Endothelial cell of umbilical vein (primary cell): Measurements from ENCODE around the gene TOP2A. TPM values are rescaled to one million over a fixed set of nuclear protein-coding genes. Genes with fewer than 3 reads are reported as not detected.

Experiments
- BruUV-seq: library from RNA; stranded (reverse); fragments of 400-500 nt; replicated peaks from 2 replicates; lab custom pipeline; 2021; lab: Mats Ljungman, UMichigan
- CTCF ChIA-PET: fragments of 300-600, 350-600 bp; sonication (Branson Sonifier 250); formaldehyde crosslinking; loops from one replicate; lab custom pipeline; 2021; ENCODE audit warnings: antibody characterized with exemption, inconsistent platforms; lab: Charles Lee
- POLR2A ChIA-PET: fragments of 300-600, 350-600 bp; sonication (Branson Sonifier 250); formaldehyde crosslinking; loops from one replicate; lab custom pipeline; 2021; ENCODE audit warnings: antibody characterized with exemption, inconsistent platforms; lab: Charles Lee
- DNase-seq: peaks from one replicate; pipeline ENCODE4 v3.0.0-alpha.2; 2011; ENCODE audit warnings: low read depth, low spot score
- FAIRE-seq: peaks from 2 replicates; lab custom pipeline; 2011; peaks lifted over from hg19 to GRCh38; lab: Jason Lieb, UNC
- H2AFZ ChIP-seq: 2 replicates; pipeline ENCODE4 v1.6.0; 2012; ENCODE audit warnings: low read depth, low read length, control low read depth, inconsistent platforms
- H3K27ac ChIP-seq: 2 replicates; pipeline ENCODE4 v1.5.1; 2011; ENCODE audit warnings: low read depth, mild to moderate bottlenecking, control low read depth, low read length, moderate library complexity; ENCODE audit not compliant: insufficient read depth
- H3K27me3 ChIP-seq, 2 experiments: 2 replicates each; pipeline versions ENCODE4 v1.6.0 to v1.6.1; 2011; ENCODE audit warnings: low read length in 2 of 2, mixed read lengths in 1 of 2; ENCODE audit not compliant: control insufficient read depth in 2 of 2, insufficient read depth in 2 of 2
- H3K36me3 ChIP-seq, 2 experiments: 2 replicates in 1 of 2; 3 replicates in 1 of 2; pipeline ENCODE4 v1.5.1; 2011; ENCODE audit warnings: low read length in 2 of 2, mild to moderate bottlenecking in 1 of 2, moderate library complexity in 1 of 2; ENCODE audit not compliant: control insufficient read depth in 2 of 2, insufficient read depth in 2 of 2; ENCODE audit errors: extremely low read depth in 1 of 2
- H3K4me1 ChIP-seq: 3 replicates; pipeline ENCODE4 v1.5.1; 2011; ENCODE audit warnings: mild to moderate bottlenecking, low read length; ENCODE audit not compliant: control insufficient read depth, insufficient read depth; ENCODE audit errors: extremely low read depth
- H3K4me2 ChIP-seq: 2 replicates; pipeline ENCODE4 v1.6.1; 2011; ENCODE audit warnings: low read length, control low read depth, mixed read lengths; ENCODE audit not compliant: insufficient read depth
- H3K4me3 ChIP-seq, 3 experiments: fragments of 200-600 bp in 1 of 3; sonication (generic), shearing (Covaris generic) in 1 of 3; replicated peaks in 1 of 3; 2 replicates each; pipeline ENCODE4 v1.5.1; 2011 to 2016; ENCODE audit warnings: control low read depth in 3 of 3, low read length in 3 of 3, mild to moderate bottlenecking in 2 of 3, inconsistent platforms in 1 of 3, low read depth in 1 of 3, moderate library complexity in 1 of 3; ENCODE audit not compliant: insufficient read depth in 1 of 3
- H3K79me2 ChIP-seq: 2 replicates; pipeline ENCODE4 v1.6.0; 2012; ENCODE audit warnings: low read length, inconsistent platforms; ENCODE audit not compliant: control insufficient read depth, insufficient read depth
- H3K9ac ChIP-seq: replicated peaks from 2 replicates; pipeline ENCODE3; 2011; ENCODE audit warnings: low read length, control low read depth; ENCODE audit not compliant: insufficient read depth; ENCODE audit errors: extremely low read depth
- H3K9me1 ChIP-seq: replicated peaks from 3 replicates; pipeline ENCODE4 v1.6.0; 2011; ENCODE audit warnings: mild to moderate bottlenecking, low read length; ENCODE audit not compliant: control insufficient read depth, insufficient read depth; ENCODE audit errors: extremely low read depth
- H3K9me3 ChIP-seq: replicated peaks from 2 replicates; pipeline ENCODE4 v1.5.1; 2012; ENCODE audit warnings: low read length, inconsistent platforms; ENCODE audit not compliant: control insufficient read depth, insufficient read depth
- H4K20me1 ChIP-seq: replicated peaks from 2 replicates; pipeline ENCODE3; 2011; ENCODE audit warnings: mild to moderate bottlenecking, low read length; ENCODE audit not compliant: control insufficient read depth, insufficient read depth; ENCODE audit errors: extremely low read depth
- EZH2 ChIP-seq: IDR thresholded peaks from 2 replicates; pipeline ENCODE4 v1.6.1; 2012; ENCODE audit warnings: borderline replicate concordance, low read depth, mild to moderate bottlenecking, moderate library complexity, low read length, inconsistent platforms; ENCODE audit not compliant: severe bottlenecking
- FOS ChIP-seq: IDR thresholded peaks from 2 replicates; pipeline ENCODE4 v1.6.1; 2011; ENCODE audit warnings: mild to moderate bottlenecking, low read length, moderate library complexity, borderline replicate concordance; ENCODE audit not compliant: insufficient read depth
- GATA2 ChIP-seq: IDR thresholded peaks from 2 replicates; pipeline ENCODE4 v1.7.0; 2011; ENCODE audit warnings: low read depth, mild to moderate bottlenecking, moderate library complexity, mixed read lengths, low read length; ENCODE audit not compliant: insufficient read length, insufficient read depth
- JUN ChIP-seq: IDR thresholded peaks from 2 replicates; pipeline ENCODE4 v1.6.1; 2011; ENCODE audit warnings: borderline replicate concordance, low read depth; ENCODE audit not compliant: insufficient read length, insufficient read depth
- MYC ChIP-seq: IDR thresholded peaks from one replicate; pipeline ENCODE4 v1.6.1; 2011; ENCODE audit warnings: mild to moderate bottlenecking, low read depth, low read length
- POLR2A ChIP-seq: IDR thresholded peaks from 2 replicates; pipeline ENCODE4 v1.6.1; 2012; ENCODE audit warnings: low read depth, mild to moderate bottlenecking, control low read depth, low read length
- POLR2AphosphoS5 ChIP-seq: IDR thresholded peaks from 2 replicates; pipeline ENCODE4 v1.6.1; 2012; ENCODE audit warnings: low read depth, mild to moderate bottlenecking, control low read depth, low read length, moderate library complexity; ENCODE audit not compliant: insufficient read depth
- dilution Hi-C: fragments of 300-500 bp; cut with MboI; formaldehyde crosslinking; loops from one replicate; pipeline ENCODE4 v1.15.0; 2019; ENCODE audit warnings: low sequenced_read_pairs; ENCODE audit not compliant: extremely low pct_ligation_motif_present
- intact Hi-C: fragments of 100-400 bp; cut with micrococcal nuclease; formaldehyde crosslinking; loops from one replicate; pipeline ENCODE4 v1.10.0; 2022
- polyA plus RNA-seq, 4 experiments: library from polyadenylated mRNA; depleted of rRNA in 3 of 4; stranded (reverse) in 3 of 4; unstranded in 1 of 4; fragments of >200 nt; gene quantifications; 2 replicates each; pipeline versions ENCODE4 v1.2.1 to v1.2.3, GENCODE V29; 2011 to 2012; ENCODE audit warnings: missing spikeins in 1 of 4
- total RNA-seq: library from RNA; stranded (reverse); gene quantifications from 2 replicates; pipeline ENCODE4 v1.2.3, GENCODE V29; 2021
- TF ChIP-seq, protein P1 (sequence below): IDR thresholded peaks from 2 replicates; pipeline ENCODE4 v1.6.1; 2011; ENCODE audit not compliant: insufficient read depth, insufficient read length
- TF ChIP-seq, protein P2 (sequence below), 2 donors: IDR thresholded peaks; 1 replicate in 1 of 2; 2 replicates in 1 of 2; pipeline ENCODE4 v1.5.1; 2011; ENCODE audit warnings: low read length in 2 of 2, mild to moderate bottlenecking in 2 of 2, moderate library complexity in 2 of 2, control low read depth in 1 of 2, inconsistent platforms in 1 of 2, low read depth in 1 of 2; ENCODE audit not compliant: insufficient read depth in 1 of 2; ENCODE audit errors: extremely low read depth in 1 of 2

Gene TOP2A
- total and polyA plus RNA-seq, 2 donors (not counting 3 experiments of a cell fraction or from before 2014, with no cell fraction given), result 31.3 to 160 TPM

DNA sequence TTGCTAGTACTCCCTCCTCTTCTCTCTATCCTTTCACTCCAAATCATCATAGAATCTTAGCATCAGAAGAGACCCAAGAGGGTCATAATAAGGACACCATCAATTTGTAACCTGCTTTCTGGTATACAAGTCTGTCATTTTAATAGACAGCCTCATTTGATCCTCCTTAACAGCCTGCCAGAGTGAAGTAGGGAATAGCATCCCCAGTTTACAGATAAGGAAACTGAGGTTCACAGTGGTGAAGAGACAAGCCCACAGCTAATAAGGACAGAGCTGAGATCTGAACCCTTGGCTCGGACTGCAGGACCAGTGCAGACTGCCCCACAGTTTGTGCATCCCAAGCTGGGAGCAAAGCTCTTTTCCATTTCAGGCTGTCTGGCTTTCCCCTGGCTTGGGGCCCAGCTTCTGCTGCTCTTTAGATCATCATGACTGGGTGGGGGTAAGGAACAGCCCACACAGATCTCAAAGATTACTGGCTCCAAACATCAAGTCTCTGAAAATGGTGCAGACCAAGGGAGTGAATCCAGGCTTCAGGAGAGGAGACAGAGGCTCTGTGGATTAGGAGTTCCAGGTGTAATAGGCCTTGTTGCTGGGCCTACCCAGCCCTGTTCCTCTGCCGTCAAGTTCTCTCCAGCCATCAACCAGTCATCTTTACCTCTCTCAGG, 15.3 kb upstream of the TOP2A start:
- intact Hi-C loops, result no loop called here
- DNase-seq (no peak), FAIRE-seq (peak; percentile 37)
- no TSS peak for BruUV-seq
- no peak overlapping the region for H3K4me3 ChIP-seq
- TF ChIP-seq POLR2AphosphoS5 (no peak), FOS (no peak), EZH2 (no peak), GATA2 (no peak), MYC (no peak), JUN (no peak), POLR2A (no peak)
- TF ChIP-seq, protein P1, sequence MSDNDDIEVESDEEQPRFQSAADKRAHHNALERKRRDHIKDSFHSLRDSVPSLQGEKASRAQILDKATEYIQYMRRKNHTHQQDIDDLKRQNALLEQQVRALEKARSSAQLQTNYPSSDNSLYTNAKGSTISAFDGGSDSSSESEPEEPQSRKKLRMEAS, result no peak
- TF ChIP-seq, protein P2, sequence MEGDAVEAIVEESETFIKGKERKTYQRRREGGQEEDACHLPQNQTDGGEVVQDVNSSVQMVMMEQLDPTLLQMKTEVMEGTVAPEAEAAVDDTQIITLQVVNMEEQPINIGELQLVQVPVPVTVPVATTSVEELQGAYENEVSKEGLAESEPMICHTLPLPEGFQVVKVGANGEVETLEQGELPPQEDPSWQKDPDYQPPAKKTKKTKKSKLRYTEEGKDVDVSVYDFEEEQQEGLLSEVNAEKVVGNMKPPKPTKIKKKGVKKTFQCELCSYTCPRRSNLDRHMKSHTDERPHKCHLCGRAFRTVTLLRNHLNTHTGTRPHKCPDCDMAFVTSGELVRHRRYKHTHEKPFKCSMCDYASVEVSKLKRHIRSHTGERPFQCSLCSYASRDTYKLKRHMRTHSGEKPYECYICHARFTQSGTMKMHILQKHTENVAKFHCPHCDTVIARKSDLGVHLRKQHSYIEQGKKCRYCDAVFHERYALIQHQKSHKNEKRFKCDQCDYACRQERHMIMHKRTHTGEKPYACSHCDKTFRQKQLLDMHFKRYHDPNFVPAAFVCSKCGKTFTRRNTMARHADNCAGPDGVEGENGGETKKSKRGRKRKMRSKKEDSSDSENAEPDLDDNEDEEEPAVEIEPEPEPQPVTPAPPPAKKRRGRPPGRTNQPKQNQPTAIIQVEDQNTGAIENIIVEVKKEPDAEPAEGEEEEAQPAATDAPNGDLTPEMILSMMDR (IDR thresholded peaks at IDR 0.05; ENCODE audit: extremely low read depth in 1 of 2, insufficient read depth in 1 of 2, low read depth in 1 of 2, low read length in 2 of 2), result no peak
- H3K9me1 ChIP-seq, result no peaks in the 10 kb centered on the region
- H3K4me2 ChIP-seq, result no peak overlapping the region
- no peaks in the 10 kb centered on the region for H4K20me1 ChIP-seq
- ChIA-PET CTCF (interaction anchor here (0.6 to 3.1 kb wide), 4 partner anchors 11 to 127 kb away, joined by 3 to 13 read pairs (median 6); partner anchors contain the start of gene TOP2A), POLR2A (no interaction called here)
- H3K9me3 ChIP-seq, result no peaks in the 10 kb centered on the region
- H3K36me3 ChIP-seq, result no peaks in the 10 kb centered on the region
- no peaks in the 10 kb centered on the region for H3K4me1 ChIP-seq
- H3K9ac ChIP-seq, result no peak overlapping the region
- dilution Hi-C loops, result no loop called here
- no peak overlapping the region for H2AFZ ChIP-seq
- peaks cover 0 to 2% of the 10 kb centered on the region in 2 experiments for H3K27me3 ChIP-seq
- H3K27ac ChIP-seq, result no peak overlapping the region
- H3K79me2 ChIP-seq, result no peaks in the 10 kb centered on the region
